SHP77 (cell line): ENCODE measurements around the gene FRK.

ENCODE experiments used
- DNase-seq, 2 experiments: peaks; one replicate each; lab custom pipeline; 2025; lab: John Stamatoyannopoulos, UW

Gene FRK

DNA sequence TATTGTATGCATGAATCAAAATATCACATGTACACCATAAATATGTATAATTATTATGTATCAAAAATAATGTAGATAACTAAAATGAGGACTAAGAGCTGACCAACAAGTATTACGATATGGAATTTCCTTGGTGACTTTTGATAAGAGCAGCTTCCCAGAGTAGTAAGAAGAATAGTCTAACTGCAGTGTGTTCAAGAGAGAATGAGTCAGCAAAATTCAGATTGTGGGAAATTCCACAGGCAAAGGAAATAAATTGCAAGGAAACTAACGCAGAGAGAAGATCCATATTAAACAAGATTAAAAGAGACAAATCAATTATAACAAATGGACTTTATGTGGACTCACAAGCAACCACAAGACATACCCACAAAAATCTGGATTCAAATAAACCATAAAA lies 26.4 kb downstream of the FRK start:
- no peak for DNase-seq

GRCh38 chr6:116033687-116034303 lies 26.9 kb downstream of the FRK start:
- no peak for DNase-seq

- no peak for DNase-seq
Measured at GRCh38 chr6:116030770-116031169, 29.9 kb downstream of the FRK start.

DNA sequence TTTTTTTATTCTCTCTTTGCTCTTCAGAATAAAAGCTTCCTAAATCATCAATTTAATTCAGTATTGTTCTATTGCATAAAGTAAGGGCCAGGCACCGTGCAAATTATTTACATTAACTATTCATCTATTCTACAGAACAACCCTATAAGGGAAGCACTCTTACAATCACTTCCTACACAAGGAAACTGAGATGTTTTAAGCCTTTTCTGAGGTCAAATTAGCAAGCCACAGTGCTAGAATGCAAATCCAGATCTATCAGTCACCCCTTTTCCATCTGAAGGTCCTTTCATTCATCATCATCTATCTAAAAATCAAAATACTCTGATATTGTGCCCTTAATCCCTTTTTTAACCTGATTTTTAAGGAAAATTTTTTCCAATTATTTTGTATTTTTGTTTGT lies 31.2 kb downstream of the FRK start:
- no peak for DNase-seq

DNA sequence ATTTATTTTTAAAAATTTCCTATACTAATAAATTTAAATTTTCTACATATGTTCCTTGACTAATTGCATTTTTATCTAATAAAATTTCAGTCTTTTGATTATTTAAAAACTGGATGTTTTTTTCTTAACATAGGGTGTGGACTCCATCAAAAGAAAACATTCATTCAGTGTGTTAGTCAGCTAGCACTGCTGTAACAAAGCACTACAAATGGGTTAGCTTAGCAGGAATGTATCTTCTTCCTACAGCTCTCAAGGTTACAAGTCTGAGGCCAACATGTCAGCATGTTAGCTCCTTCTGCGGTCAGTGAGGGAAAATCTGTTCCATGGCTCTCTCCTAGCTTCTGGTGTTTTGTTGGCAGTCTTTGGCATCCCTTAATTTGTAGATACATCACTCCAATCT lies 32.5 kb downstream of the FRK start:
- DNase-seq, result no peak

- no peak for DNase-seq
Measured at GRCh38 chr6:116027801-116028200, 32.9 kb downstream of the FRK start.

- DNase-seq, result no peak
Measured at GRCh38 chr6:116025405-116025804, 35.3 kb downstream of the FRK start.

DNA sequence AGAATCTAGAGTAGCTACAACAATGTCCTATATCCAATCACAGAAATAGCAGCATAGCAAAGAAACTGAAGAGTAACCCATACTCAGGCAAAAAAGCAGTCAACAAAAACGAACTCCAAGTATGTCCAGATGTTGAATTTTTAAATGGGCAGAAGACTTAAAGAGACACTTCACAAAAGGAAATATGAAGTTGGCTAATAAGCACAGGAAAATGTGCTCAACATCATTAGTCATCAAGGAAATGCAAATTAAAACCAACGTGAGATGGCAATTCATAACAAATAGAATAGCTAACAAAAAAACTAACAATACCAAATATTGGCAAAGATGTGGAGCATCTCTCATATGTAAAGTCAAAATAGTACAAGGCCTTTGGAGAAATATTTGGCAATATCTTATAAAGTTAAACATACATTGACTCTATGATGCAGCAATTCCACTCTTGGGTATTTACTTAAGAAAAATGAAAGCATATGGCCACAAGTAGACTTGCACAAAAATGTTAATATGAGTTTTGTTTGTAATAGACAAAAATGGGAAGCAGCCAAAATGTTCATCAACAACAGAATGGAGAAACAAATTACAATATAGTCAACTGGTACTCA lies 37.7 kb downstream of the FRK start:
- no peak for DNase-seq

DNA sequence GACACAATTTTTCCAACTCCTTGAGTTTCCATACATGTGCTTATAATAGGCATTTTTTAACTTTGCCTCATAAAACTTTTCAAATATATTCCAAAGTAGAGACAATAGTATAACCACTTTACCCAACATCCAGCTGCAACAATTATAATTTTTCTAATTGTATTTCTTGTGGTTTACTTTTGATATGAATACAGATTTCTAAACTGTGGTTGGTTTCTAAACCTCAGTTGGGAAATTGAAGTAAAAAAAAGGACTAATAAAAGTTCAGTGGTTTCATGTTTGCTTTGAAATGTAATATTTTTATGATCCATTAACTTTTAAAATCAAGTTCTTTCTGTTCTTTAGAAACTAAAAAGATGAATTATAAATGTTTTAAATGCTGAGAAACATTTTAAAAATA lies 40.0 kb downstream of the FRK start:
- DNase-seq, result no peak

DNA sequence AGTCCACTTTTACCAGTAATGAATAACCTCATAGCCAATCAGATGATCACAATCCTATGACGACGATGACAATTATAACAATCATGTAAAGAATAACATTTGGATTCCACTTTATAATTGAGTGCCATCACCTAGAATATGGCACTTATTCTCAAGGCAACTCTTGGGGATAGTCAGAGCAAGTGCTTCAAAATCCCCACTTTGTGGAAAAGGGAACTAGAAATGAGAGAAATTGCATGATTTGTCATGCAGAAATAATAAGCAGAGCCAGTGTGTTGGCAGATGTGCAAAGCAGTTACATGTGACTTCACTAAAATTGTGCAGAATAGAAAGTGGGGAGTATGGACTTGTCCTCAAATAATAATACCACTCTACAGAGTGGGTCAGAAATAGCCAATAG lies 41.3 kb downstream of the FRK start:
- DNase-seq, result no peak

GRCh38 chr6:116018976-116019375 lies 41.7 kb downstream of the FRK start:
- DNase-seq, result no peak

GRCh38 chr6:116017546-116018295 lies 43.0 kb downstream of the FRK start:
- no peak for DNase-seq

GRCh38 chr6:116016846-116017545 lies 43.7 kb downstream of the FRK start:
- DNase-seq, result peak; percentile 13 to 19

- DNase-seq, result no peak
Measured at GRCh38 chr6:116015983-116016382, 44.7 kb downstream of the FRK start.

- no peak for DNase-seq
Measured at GRCh38 chr6:116015561-116015960, 45.1 kb downstream of the FRK start.

GRCh38 chr6:116012951-116013350 lies 47.7 kb downstream of the FRK start:
- no peak for DNase-seq

- no peak for DNase-seq
Measured at GRCh38 chr6:116012471-116012949, 48.2 kb downstream of the FRK start.

DNA sequence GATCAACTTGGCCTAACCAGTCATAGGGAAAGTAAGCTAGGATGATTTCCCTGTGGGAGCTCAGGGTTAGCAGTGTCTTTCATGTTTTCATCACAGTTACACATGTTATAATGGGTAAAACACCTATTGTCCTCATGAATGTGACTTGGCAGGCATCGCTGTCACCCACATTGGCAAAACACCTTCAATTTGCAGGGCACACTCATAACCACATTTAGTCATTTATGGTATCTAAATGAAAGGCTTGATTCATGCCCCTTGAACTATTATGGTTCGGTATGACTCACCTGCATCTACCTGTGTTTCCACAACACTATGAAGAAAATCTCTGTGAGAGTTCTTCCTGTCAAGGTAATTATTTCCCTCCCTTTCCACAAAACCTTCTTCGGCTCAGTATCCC lies 49.2 kb downstream of the FRK start:
- DNase-seq, result no peak

DNA sequence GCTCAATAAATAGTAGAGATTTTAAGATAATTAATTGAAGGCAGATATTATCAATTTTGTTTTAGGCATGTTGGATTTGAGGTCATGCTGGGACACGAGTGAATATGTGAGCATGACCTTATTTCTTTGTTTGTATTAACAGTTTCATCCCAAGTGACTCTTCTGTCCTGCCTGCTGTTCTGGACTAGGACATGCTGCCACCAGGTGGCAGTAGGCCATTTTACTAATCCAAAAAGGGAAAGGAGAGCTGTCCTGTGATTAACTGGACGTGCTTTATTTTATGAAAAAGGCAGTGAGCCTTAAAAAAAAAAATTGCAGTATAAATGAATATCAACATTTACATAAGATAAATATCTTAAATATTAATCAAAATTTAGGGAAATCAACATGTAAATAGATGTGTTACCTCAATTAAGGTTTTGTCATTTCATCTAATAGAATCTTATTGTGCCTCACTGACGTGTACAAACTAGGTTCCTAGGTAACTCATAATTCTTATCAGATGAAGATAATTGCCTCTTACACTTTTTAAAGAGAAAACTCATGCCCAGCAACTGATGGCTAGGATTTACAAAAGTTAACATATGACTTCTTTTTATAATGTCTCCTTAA lies 49.8 kb downstream of the FRK start:
- DNase-seq, result peak; percentile 58 to 59

- no peak for DNase-seq
Measured at GRCh38 chr6:116010386-116010785, 50.3 kb downstream of the FRK start.

- DNase-seq, result peak; percentile 35 to 51
Measured at GRCh38 chr6:116008470-116009243, 52.0 kb downstream of the FRK start.
